Tibial nerve (tissue), 3 donors: ENCODE data around the gene NKAIN4.

Experiments
- POLR2A ChIP-seq, 2 donors: fragments of 450-650 bp; IDR thresholded peaks; one replicate each; pipeline ENCODE4 v1.6.1; 2017; ENCODE audit warnings: antibody characterized with exemption in 2 of 2, mild to moderate bottlenecking in 2 of 2, moderate library complexity in 2 of 2
- TF ChIP-seq, protein P1 (sequence below), 5 experiments: fragments of 200-600 bp in 3 of 5; fragments of 450-650 bp in 2 of 5; sonication (generic) in 3 of 5; IDR thresholded peaks; one replicate each; pipeline ENCODE4 v1.5.1; 2016 to 2019; ENCODE audit warnings: antibody characterized with exemption in 5 of 5, mild to moderate bottlenecking in 3 of 5, moderate library complexity in 2 of 5

DNA sequence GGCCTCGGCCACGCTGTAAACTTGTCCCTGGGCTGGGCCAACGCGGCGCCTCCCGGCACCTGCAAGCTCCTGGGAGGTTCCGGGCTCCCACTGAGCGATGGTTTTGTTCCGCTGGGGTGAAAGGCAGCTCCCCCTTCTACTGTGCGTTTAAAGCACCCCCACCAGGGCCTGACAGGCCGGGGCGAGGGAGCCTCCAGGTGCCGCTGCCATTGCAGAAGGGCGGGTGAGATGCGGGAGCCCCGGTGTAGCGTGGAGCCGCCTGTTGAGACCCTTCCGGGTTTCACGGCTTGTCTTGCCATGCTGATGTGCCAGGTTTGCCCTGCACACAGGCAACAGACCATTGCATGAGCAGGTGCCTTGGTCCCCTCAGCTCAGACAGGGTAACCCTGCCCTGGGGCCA, 41.6 kb upstream of the NKAIN4 start:
- no peak for TF ChIP-seq POLR2A (IDR thresholded peaks at IDR 0.05)
- TF ChIP-seq, protein P1, sequence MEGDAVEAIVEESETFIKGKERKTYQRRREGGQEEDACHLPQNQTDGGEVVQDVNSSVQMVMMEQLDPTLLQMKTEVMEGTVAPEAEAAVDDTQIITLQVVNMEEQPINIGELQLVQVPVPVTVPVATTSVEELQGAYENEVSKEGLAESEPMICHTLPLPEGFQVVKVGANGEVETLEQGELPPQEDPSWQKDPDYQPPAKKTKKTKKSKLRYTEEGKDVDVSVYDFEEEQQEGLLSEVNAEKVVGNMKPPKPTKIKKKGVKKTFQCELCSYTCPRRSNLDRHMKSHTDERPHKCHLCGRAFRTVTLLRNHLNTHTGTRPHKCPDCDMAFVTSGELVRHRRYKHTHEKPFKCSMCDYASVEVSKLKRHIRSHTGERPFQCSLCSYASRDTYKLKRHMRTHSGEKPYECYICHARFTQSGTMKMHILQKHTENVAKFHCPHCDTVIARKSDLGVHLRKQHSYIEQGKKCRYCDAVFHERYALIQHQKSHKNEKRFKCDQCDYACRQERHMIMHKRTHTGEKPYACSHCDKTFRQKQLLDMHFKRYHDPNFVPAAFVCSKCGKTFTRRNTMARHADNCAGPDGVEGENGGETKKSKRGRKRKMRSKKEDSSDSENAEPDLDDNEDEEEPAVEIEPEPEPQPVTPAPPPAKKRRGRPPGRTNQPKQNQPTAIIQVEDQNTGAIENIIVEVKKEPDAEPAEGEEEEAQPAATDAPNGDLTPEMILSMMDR (IDR thresholded peaks at IDR 0.05) = no peak
